K562 (cell line): ENCODE measurements around the gene JPH2.

Experiments
- ATF7 ChIP-seq: fragments of 450-650 bp; IDR thresholded peaks from 2 replicates; pipeline ENCODE4 v1.7.1; 2014; ENCODE audit warnings: mild to moderate bottlenecking, moderate library complexity
- MYBL2 ChIP-seq, 2 experiments: fragments of 450-650 bp in 1 of 2; sonication (generic) in 1 of 2; formaldehyde crosslinking in 1 of 2; IDR thresholded peaks; 2 replicates each; pipeline versions ENCODE4 v1.6.1 to v1.8.1; 2017 to 2022; ENCODE audit warnings: borderline replicate concordance in 1 of 2, inconsistent platforms in 1 of 2, low read depth in 1 of 2, mild to moderate bottlenecking in 1 of 2, missing genetic modification reagents in 1 of 2, moderate library complexity in 1 of 2
- NCOA1 ChIP-seq: fragments of 450-650 bp; IDR thresholded peaks from 2 replicates; pipeline ENCODE4 v1.6.1; 2016; ENCODE audit warnings: low read depth
- SREBF2 ChIP-seq: sonication (generic); formaldehyde crosslinking; IDR thresholded peaks from 2 replicates; pipeline ENCODE4 v1.4.0; 2020; ENCODE audit warnings: mild to moderate bottlenecking, missing genetic modification reagents
- TCF7L2 ChIP-seq: fragments of 150-350 bp; IDR thresholded peaks from 2 replicates; pipeline ENCODE4 v1.6.1; 2016; ENCODE audit warnings: low read depth, mild to moderate bottlenecking, low read length, moderate library complexity
- TF ChIP-seq, protein P1 (sequence below): fragments of 250-450 bp; sonication (Bioruptor Pico); IDR thresholded peaks from 2 replicates; pipeline ENCODE4 v1.8.0; 2022; ENCODE audit warnings: moderate library complexity, mild to moderate bottlenecking, inconsistent platforms
- TF ChIP-seq, protein P2 (sequence below): fragments of 250-450 bp; sonication (Bioruptor Pico); IDR thresholded peaks from 2 replicates; pipeline ENCODE4 v1.8.0; 2021; ENCODE audit warnings: borderline replicate concordance, mild to moderate bottlenecking, moderate library complexity; ENCODE audit not compliant: poor library complexity, severe bottlenecking
- TF ChIP-seq, protein P3 (sequence below): sonication (generic); formaldehyde crosslinking; IDR thresholded peaks from 2 replicates; pipeline ENCODE4 v1.8.0; 2022; ENCODE audit warnings: mild to moderate bottlenecking, low read depth, missing genetic modification reagents
- TF ChIP-seq, protein P4 (sequence below): fragments of 450-650 bp; IDR thresholded peaks from 2 replicates; pipeline ENCODE4 v1.6.1; 2016; ENCODE audit warnings: borderline replicate concordance

DNA sequence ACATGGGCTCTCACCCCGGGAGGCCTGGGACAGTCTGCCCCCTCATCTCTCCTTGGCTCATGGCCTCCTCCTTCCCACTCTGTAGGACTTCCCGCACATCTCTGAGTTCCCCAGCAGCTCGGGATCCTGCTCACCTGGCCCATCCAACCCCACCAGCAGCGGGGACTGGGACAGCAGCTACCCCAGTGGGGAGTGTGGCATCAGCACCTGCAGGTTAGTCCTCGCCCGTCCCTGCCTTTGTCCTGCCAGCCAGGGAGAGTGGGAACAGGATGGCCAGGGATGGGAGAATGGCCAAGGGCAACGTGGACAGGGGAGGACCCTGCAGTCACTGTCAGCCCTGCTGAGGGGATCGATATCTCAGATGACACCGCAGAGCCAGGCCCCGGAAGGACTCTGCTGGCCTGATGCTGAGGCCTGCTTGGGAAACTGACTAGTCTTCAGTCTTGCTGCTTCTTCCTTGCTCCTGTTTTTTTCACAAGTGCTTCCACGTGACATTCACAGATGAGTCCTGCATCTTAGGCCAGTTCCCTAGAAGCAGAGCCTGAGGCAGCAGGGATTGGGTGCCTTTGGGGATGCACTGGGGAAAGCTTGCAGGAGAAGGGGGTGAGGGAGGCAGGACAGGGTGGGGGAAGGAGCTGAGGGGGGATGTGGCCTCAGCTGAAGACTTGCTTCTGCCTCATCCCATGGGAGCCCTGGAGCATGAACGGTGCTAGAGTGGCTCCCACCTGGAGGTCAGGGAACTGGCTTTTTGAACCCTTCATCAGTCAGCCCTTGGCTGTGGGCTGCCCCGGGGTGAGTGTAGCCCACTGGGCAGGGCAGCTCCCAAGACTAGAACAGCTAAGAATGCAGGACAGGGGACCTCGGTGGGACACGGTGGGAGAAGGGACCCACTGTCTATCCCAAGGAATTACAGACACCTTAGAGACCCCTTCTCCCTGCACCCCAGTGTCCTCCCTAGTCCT lies 120.1 kb downstream of the JPH2 start:
- no peak for TF ChIP-seq ATF7
- TF ChIP-seq, protein P1, sequence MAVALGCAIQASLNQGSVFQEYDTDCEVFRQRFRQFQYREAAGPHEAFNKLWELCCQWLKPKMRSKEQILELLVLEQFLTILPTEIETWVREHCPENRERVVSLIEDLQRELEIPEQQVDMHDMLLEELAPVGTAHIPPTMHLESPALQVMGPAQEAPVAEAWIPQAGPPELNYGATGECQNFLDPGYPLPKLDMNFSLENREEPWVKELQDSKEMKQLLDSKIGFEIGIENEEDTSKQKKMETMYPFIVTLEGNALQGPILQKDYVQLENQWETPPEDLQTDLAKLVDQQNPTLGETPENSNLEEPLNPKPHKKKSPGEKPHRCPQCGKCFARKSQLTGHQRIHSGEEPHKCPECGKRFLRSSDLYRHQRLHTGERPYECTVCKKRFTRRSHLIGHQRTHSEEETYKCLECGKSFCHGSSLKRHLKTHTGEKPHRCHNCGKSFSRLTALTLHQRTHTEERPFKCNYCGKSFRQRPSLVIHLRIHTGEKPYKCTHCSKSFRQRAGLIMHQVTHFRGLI (CRISPR knock-in tag): no peak
- no peak for TF ChIP-seq NCOA1
- TF ChIP-seq, protein P2, sequence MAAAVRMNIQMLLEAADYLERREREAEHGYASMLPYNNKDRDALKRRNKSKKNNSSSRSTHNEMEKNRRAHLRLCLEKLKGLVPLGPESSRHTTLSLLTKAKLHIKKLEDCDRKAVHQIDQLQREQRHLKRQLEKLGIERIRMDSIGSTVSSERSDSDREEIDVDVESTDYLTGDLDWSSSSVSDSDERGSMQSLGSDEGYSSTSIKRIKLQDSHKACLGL (CRISPR knock-in tag): no peak
- TF ChIP-seq, protein P3, sequence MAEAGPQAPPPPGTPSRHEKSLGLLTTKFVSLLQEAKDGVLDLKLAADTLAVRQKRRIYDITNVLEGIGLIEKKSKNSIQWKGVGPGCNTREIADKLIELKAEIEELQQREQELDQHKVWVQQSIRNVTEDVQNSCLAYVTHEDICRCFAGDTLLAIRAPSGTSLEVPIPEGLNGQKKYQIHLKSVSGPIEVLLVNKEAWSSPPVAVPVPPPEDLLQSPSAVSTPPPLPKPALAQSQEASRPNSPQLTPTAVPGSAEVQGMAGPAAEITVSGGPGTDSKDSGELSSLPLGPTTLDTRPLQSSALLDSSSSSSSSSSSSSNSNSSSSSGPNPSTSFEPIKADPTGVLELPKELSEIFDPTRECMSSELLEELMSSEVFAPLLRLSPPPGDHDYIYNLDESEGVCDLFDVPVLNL (CRISPR knock-in tag): no peak
- TF ChIP-seq TCF7L2: no peak
- TF ChIP-seq, protein P4, sequence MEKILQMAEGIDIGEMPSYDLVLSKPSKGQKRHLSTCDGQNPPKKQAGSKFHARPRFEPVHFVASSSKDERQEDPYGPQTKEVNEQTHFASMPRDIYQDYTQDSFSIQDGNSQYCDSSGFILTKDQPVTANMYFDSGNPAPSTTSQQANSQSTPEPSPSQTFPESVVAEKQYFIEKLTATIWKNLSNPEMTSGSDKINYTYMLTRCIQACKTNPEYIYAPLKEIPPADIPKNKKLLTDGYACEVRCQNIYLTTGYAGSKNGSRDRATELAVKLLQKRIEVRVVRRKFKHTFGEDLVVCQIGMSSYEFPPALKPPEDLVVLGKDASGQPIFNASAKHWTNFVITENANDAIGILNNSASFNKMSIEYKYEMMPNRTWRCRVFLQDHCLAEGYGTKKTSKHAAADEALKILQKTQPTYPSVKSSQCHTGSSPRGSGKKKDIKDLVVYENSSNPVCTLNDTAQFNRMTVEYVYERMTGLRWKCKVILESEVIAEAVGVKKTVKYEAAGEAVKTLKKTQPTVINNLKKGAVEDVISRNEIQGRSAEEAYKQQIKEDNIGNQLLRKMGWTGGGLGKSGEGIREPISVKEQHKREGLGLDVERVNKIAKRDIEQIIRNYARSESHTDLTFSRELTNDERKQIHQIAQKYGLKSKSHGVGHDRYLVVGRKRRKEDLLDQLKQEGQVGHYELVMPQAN: no peak
- no peak for TF ChIP-seq SREBF2 (CRISPR knock-in tag)
- TF ChIP-seq MYBL2 (IDR thresholded peaks at IDR 0.05; ENCODE audit: low read depth): no peak
- no peak for TF ChIP-seq MYBL2 (CRISPR knock-in tag; IDR thresholded peaks at IDR 0.05; ENCODE audit: borderline replicate concordance)
